Upper lobe of left lung (tissue), 6 donors: ENCODE data around the gene MCAM. TPM values are rescaled to one million over a fixed set of nuclear protein-coding genes. Genes with fewer than 3 reads are reported as not detected.

Source experiments
- ATAC-seq, 2 donors: fragments of 200-7000 bp; cut with Tn5 transposase; one replicate each; pipeline ENCODE4 v1.9.1; 2022; ENCODE audit warnings: mild to moderate bottlenecking in 2 of 2, moderate library complexity in 2 of 2; ENCODE audit not compliant: low FRiP score in 2 of 2
- DNase-seq, 2 donors: peaks; one replicate each; pipeline ENCODE4 v3.0.0-alpha.2; 2019 to 2020
- H3K27ac ChIP-seq, 4 donors: fragments of 200-600 bp; sonication (generic); one replicate each; pipeline ENCODE4 v1.5.1; 2016 to 2019
- H3K27me3 ChIP-seq, 4 donors: fragments of 200-600 bp; sonication (generic); one replicate each; pipeline ENCODE4 v1.5.1; 2017 to 2019
- H3K36me3 ChIP-seq, 4 donors: fragments of 200-600 bp; sonication (generic); one replicate each; pipeline ENCODE4 v1.5.1; 2016 to 2019
- H3K4me1 ChIP-seq, 4 donors: fragments of 200-600 bp; sonication (generic); one replicate each; pipeline ENCODE4 v1.5.1; 2018 to 2019
- H3K4me3 ChIP-seq, 4 donors: fragments of 200-600 bp; sonication (generic); one replicate each; pipeline ENCODE4 v1.5.1; 2017 to 2019; ENCODE audit warnings: mild to moderate bottlenecking in 2 of 4, moderate library complexity in 1 of 4
- H3K9me3 ChIP-seq, 4 donors: fragments of 200-600 bp; sonication (generic); one replicate each; pipeline ENCODE4 v1.5.1; 2018 to 2019
- CTCF ChIP-seq, 6 experiments: fragments of 450-650 bp in 4 of 6; fragments of 200-600 bp in 2 of 6; sonication (generic) in 2 of 6; IDR thresholded peaks; one replicate each; pipeline ENCODE4 v1.5.1; 2016 to 2019; ENCODE audit warnings: antibody characterized with exemption in 6 of 6
- EP300 ChIP-seq, 4 donors: sonication (generic); formaldehyde crosslinking; IDR thresholded peaks; one replicate each; pipeline ENCODE4 v1.5.1; 2017; ENCODE audit warnings: antibody characterized with exemption in 4 of 4, control low read depth in 2 of 4
- POLR2A ChIP-seq, 4 donors: fragments of 450-650 bp; IDR thresholded peaks; one replicate each; pipeline ENCODE4 v1.5.1; 2016 to 2017; ENCODE audit warnings: antibody characterized with exemption in 4 of 4, mild to moderate bottlenecking in 2 of 4
- POLR2AphosphoS5 ChIP-seq, 2 donors: sonication (generic); formaldehyde crosslinking; IDR thresholded peaks; one replicate each; pipeline ENCODE4 v1.5.1; 2017; ENCODE audit warnings: antibody characterized with exemption in 2 of 2
- WGBS, 2 donors: methylation state at CpG; one replicate each; pipeline ENCODE4 v1.1.5; 2017 to 2018; 5-methylcytosine and 5-hydroxymethylcytosine counted together
- total RNA-seq, 6 donors: library from RNA; depleted of rRNA in 4 of 6; stranded (reverse); fragments of >200 nt in 4 of 6; gene quantifications; one replicate each; pipeline versions ENCODE4 v1.1.0 to v1.2.1, GENCODE V29; 2016 to 2021
- donor health status: DM: no; HTN: no; CAD: no; lungs with moderate emphysema.
- donor health status: DM: no; HTN: yes; CAD: no; lungs with severe emphysema.

The MCAM gene
- total RNA-seq, 6 donors from 2014 or later: 39.8 to 222 (median 76.5) TPM

- 19 to 24% methylated on average over 8 of the region's 8 CpGs for WGBS, 2 donors
- peaks cover 0 to 11% (median 3%) of the 10 kb centered on the region in 4 donors for H3K27me3 ChIP-seq
- no peaks in the 10 kb centered on the region for H3K9me3 ChIP-seq
- no peak overlapping the region for H3K27ac ChIP-seq
- H3K36me3 ChIP-seq: no peaks in the 10 kb centered on the region
- no peak overlapping the region for H3K4me3 ChIP-seq
- peak in 1 of 2 donors; percentile 68 for DNase-seq
- peak; percentile 7 to 47 for ATAC-seq
- TF ChIP-seq POLR2A (IDR thresholded peaks at IDR 0.05): no peak
- TF ChIP-seq EP300 (IDR thresholded peaks at IDR 0.05): no peak
- TF ChIP-seq CTCF (IDR thresholded peaks at IDR 0.05): peak; percentile 53 to 88 (median 70)
- peaks cover 27 to 41% (median 32%) of the 10 kb centered on the region in 4 donors for H3K4me1 ChIP-seq
These were observed 6.7 kb upstream of the MCAM start for GRCh38 chr11:119323532-119324033.

GRCh38 chr11:119322921-119323531 is 6.1 kb upstream of the MCAM start:
- 80 to 85% methylated on average over 20 of the region's 20 CpGs for WGBS, 2 donors

GRCh38 chr11:119322360-119322739 is 5.4 kb upstream of the MCAM start:
- ATAC-seq (no peak), DNase-seq (no peak)
- no peak overlapping the region for H3K4me3 ChIP-seq
- no peaks in the 10 kb centered on the region for H3K9me3 ChIP-seq
- H3K36me3 ChIP-seq: no peaks in the 10 kb centered on the region
- H3K27ac ChIP-seq: peak overlapping the region in 3 of 4 donors; percentile 88 to 96 (median 91)
- TF ChIP-seq CTCF (IDR thresholded peaks at IDR 0.05) (peak in 2 of 6 experiments; percentile 20 to 23), POLR2A (IDR thresholded peaks at IDR 0.05) (no peak)
- H3K4me1 ChIP-seq: peaks cover 34 to 53% (median 44%) of the 10 kb centered on the region in 4 donors
- 49 to 53% methylated on average over 6 of the region's 6 CpGs for WGBS, 2 donors
- peaks cover 0 to 14% (median 5%) of the 10 kb centered on the region in 4 donors for H3K27me3 ChIP-seq

More at GRCh38 chr11:119322921-119323531, 6.1 kb upstream of the MCAM start:
- ATAC-seq (no peak), DNase-seq (peak in 1 of 2 donors; percentile 36)
- Histone ChIP-seq H3K36me3 (no peaks in the 10 kb centered on the region), H3K27ac (peak overlapping the region in 2 of 4 donors; percentile 91 to 96), H3K9me3 (no peaks in the 10 kb centered on the region), H3K27me3 (peaks cover 0 to 11% (median 3%) of the 10 kb centered on the region in 4 donors), H3K4me3 (no peak overlapping the region), H3K4me1 (peaks cover 30 to 46% (median 37%) of the 10 kb centered on the region in 4 donors)
- TF ChIP-seq EP300 (IDR thresholded peaks at IDR 0.05) (no peak), CTCF (IDR thresholded peaks at IDR 0.05) (no peak), POLR2A (IDR thresholded peaks at IDR 0.05) (no peak), POLR2AphosphoS5 (IDR thresholded peaks at IDR 0.05) (no peak)

GRCh38 chr11:119320776-119321524 is 4.0 kb upstream of the MCAM start:
- H3K4me1 ChIP-seq: peaks cover 46 to 67% (median 53%) of the 10 kb centered on the region in 4 donors
- H3K9me3 ChIP-seq: no peaks in the 10 kb centered on the region
- H3K27me3 ChIP-seq: peaks cover 0 to 25% (median 10%) of the 10 kb centered on the region in 4 donors
- WGBS, 2 donors: 3 to 9% methylated on average over 12 to 22 of the region's 60 CpGs
- H3K36me3 ChIP-seq: no peaks in the 10 kb centered on the region
- ATAC-seq (peak; percentile 47 to 67), DNase-seq (peak; percentile 45 to 92)
- H3K27ac ChIP-seq: peak overlapping the region; percentile 88 to 96 (median 92)
- TF ChIP-seq POLR2A (IDR thresholded peaks at IDR 0.05) (peak in 2 of 4 donors; percentile 30 to 56), CTCF (IDR thresholded peaks at IDR 0.05) (no peak), EP300 (IDR thresholded peaks at IDR 0.05) (no peak), POLR2AphosphoS5 (IDR thresholded peaks at IDR 0.05) (peak in 1 of 2 donors; percentile 40)
- peak overlapping the region; percentile 8 to 59 (median 49) for H3K4me3 ChIP-seq
